Thyroid gland (tissue), 4 donors: ENCODE data around the gene COQ10A. TPM values are rescaled to one million over a fixed set of nuclear protein-coding genes. Genes with fewer than 3 reads are reported as not detected.

Source experiments
- DNase-seq, 2 donors: peaks; one replicate each; pipeline ENCODE4 v3.0.0-alpha.2; 2019
- H3K27ac ChIP-seq, 3 donors: fragments of 200-600 bp; sonication (generic); 1 replicate in 2 of 3; 2 replicates in 1 of 3; pipeline ENCODE4 v1.5.1; 2016 to 2019; ENCODE audit warnings: mild to moderate bottlenecking in 1 of 3, moderate library complexity in 1 of 3
- H3K27me3 ChIP-seq: fragments of 200-600 bp; sonication (generic); one replicate; pipeline ENCODE4 v1.5.1; 2019
- H3K36me3 ChIP-seq, 2 donors: fragments of 200-600 bp; sonication (generic); one replicate each; pipeline ENCODE4 v1.5.1; 2016 to 2019
- H3K4me1 ChIP-seq, 2 donors: fragments of 200-600 bp; sonication (generic); one replicate each; pipeline ENCODE4 v1.5.1; 2017 to 2019
- H3K4me3 ChIP-seq, 3 donors: fragments of 200-600 bp; sonication (generic); replicated peaks in 1 of 3; 1 replicate in 2 of 3; 2 replicates in 1 of 3; pipeline ENCODE4 v1.5.1; 2016; ENCODE audit warnings: mild to moderate bottlenecking in 1 of 3
- H3K9me3 ChIP-seq: fragments of 200-600 bp; sonication (generic); one replicate; pipeline ENCODE4 v1.5.1; 2017
- POLR2A ChIP-seq, 2 donors: fragments of 450-650 bp; IDR thresholded peaks; one replicate each; pipeline ENCODE4 v1.6.1; 2017; ENCODE audit warnings: antibody characterized with exemption in 2 of 2, mild to moderate bottlenecking in 2 of 2, moderate library complexity in 1 of 2
- WGBS, 2 donors: methylation state at CpG; one replicate each; pipeline ENCODE4 v1.1.5; 2017; 5-methylcytosine and 5-hydroxymethylcytosine counted together
- intact Hi-C: fragments of 100-400 bp; cut with DNase I; formaldehyde crosslinking; loops from one replicate; pipeline ENCODE4 v1.15.1; 2023
- total RNA-seq, 4 donors: library from RNA; depleted of rRNA; stranded (reverse); fragments of >200 nt; gene quantifications; one replicate each; pipeline ENCODE4 v1.2.3, GENCODE V29; 2016
- TF ChIP-seq, protein P1 (sequence below), 6 experiments: fragments of 200-600 bp in 3 of 6; fragments of 450-650 bp in 3 of 6; sonication (generic) in 3 of 6; IDR thresholded peaks; one replicate each; pipeline ENCODE4 v1.5.1; 2016 to 2019; ENCODE audit warnings: antibody characterized with exemption in 6 of 6, mild to moderate bottlenecking in 2 of 6, inconsistent platforms in 1 of 6, moderate library complexity in 1 of 6

Gene COQ10A
- 10 to 100 TPM; 11.3 to 28.7 (median 19.7) TPM for total RNA-seq

DNA sequence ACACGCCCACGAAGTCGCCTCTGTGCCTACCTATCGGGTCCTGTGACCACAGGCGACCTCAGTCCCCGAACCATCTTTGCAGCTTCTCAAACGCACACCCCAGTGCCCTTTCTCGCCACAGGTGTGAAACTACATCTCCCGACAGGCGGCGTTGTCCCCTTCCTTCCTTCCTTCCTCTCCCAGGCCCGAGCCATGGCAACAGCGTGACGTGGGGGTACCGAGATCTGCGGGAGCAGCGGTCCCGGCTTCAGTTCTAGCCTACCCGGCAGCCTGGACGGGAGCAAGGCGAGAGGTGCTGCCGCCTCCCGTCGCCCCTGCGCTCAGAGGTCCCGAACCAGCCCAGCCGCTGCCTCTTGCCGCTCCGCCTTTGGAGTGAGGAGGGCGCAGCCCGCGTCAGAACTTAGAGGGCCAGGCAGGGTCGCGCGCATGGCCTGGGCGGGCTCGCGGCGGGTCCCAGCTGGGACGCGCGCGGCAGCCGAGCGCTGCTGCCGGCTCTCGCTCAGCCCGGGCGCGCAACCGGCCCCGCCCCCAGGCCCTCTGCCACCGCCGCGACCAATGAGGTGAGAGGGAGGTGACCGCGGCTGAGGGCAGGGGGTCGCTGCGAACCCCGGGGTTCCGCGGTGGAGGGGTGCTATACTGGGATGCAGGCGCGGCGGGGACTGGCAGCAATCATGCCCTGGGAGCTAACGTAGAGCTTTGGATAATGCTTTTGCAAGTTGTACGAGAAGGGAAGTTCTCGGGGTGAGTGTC is at the start of gene COQ10A:
TSS of gene COQ10A (plus strand) at position 250 of the 750 bp plus-strand sequence. CDS start at position 427, 177 bp downstream.
- intact Hi-C loops: no loop called here
- Histone ChIP-seq H3K9me3 (no peaks in the 10 kb centered on the region), H3K27ac (peak within 1 kb of the TSS; percentile 86 to 91 (median 89)), H3K4me3 (peak within 1 kb of the TSS; percentile 8 to 69 (median 53)), H3K4me1 (peaks cover 4 to 13% of the 10 kb centered on the region in 2 donors), H3K27me3 (no peaks in the 10 kb centered on the region), H3K36me3 (peaks cover 5 to 7% of the 10 kb centered on the region in 2 donors)
- peak; percentile 91 to 94 for DNase-seq
- TF ChIP-seq, protein P1, sequence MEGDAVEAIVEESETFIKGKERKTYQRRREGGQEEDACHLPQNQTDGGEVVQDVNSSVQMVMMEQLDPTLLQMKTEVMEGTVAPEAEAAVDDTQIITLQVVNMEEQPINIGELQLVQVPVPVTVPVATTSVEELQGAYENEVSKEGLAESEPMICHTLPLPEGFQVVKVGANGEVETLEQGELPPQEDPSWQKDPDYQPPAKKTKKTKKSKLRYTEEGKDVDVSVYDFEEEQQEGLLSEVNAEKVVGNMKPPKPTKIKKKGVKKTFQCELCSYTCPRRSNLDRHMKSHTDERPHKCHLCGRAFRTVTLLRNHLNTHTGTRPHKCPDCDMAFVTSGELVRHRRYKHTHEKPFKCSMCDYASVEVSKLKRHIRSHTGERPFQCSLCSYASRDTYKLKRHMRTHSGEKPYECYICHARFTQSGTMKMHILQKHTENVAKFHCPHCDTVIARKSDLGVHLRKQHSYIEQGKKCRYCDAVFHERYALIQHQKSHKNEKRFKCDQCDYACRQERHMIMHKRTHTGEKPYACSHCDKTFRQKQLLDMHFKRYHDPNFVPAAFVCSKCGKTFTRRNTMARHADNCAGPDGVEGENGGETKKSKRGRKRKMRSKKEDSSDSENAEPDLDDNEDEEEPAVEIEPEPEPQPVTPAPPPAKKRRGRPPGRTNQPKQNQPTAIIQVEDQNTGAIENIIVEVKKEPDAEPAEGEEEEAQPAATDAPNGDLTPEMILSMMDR (IDR thresholded peaks at IDR 0.05): peak in 5 of 6 experiments; percentile 24 to 81 (median 74)
- peak; percentile 37 to 91 for TF ChIP-seq POLR2A (IDR thresholded peaks at IDR 0.05)
- 0 to 1% methylated on average over 21 to 52 of the region's 68 CpGs for WGBS, 2 donors

DNA sequence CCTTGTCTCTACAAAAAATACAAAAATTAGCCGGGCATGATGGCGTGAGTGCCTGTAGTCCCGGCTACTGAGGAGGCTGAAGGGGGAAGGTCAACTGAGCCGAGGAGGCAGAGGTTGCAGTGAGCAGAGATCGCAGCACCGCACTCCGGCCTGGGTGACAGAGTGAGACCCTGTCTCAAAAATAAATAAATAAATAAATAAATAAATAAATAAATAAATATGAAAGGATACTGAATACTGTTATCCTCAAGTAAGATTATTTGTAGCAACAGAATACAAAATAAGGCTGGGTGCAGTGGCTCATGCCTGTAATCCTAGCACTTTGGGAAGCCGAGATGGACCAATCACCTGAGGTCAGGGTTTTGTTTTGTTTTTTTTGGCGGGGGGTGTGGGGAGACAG is 46.9 kb upstream of the COQ10A start:
- no peak for DNase-seq
- no peaks in the 10 kb centered on the region for H3K9me3 ChIP-seq
- peaks cover 24 to 33% of the 10 kb centered on the region in 2 donors for H3K4me1 ChIP-seq
- intact Hi-C loops: loop anchor here (10.0 kb wide), 1 partner anchor 95 kb away; the partner anchor contains the start of gene ESYT1
- H3K27me3 ChIP-seq: no peaks in the 10 kb centered on the region
- TF ChIP-seq, protein P1 (IDR thresholded peaks at IDR 0.05): no peak
- no peak for TF ChIP-seq POLR2A (IDR thresholded peaks at IDR 0.05)
- 89 to 90% methylated on average over 9 of the region's 9 CpGs for WGBS, 2 donors
- H3K4me3 ChIP-seq: no peak overlapping the region
- peaks cover 5% of the 10 kb centered on the region in 2 donors for H3K36me3 ChIP-seq
- H3K27ac ChIP-seq: peak overlapping the region in 1 of 3 donors; percentile 92

DNA sequence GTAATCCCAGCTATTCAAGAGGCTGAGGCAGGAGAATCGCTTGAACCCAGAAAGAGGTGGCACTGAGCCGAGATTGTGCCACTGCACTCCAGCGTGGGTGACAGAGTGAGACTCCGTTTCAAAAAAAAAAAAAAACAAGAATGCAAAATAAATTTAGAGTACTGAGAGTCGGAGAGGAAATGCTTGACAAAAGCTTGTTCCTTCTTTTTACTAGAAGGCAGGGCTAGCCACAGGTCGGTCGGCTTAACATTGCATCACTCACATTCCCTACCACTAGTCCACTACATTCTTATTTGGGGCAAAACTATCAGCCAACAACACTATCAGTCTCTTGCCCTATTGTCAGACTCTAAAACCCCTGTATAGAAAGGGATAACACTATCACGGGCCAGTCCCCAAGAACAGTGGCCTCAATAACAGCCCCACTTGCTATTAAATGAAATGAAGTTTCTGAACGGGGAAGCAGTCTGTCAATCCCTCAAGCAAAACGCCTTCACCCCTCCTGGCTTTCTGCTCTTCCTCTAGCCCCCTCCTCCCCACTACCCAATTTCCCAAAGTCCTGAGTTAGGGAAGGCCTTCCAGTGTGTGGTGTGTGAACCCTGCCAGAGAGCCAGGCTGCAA is 46.0 kb upstream of the COQ10A start:
- DNase-seq: peak; percentile 47 to 66
- no peaks in the 10 kb centered on the region for H3K36me3 ChIP-seq
- peak overlapping the region; percentile 82 to 99 (median 92) for H3K27ac ChIP-seq
- no peaks in the 10 kb centered on the region for H3K9me3 ChIP-seq
- intact Hi-C loops: loop anchor here (10.0 kb wide), 1 partner anchor 96 kb away; the partner anchor contains the start of gene ESYT1
- 4 to 5% methylated on average over 10 of the region's 10 CpGs for whole genome bisulfite sequencing, 2 donors
- TF ChIP-seq, protein P1 (IDR thresholded peaks at IDR 0.05): no peak
- peak; percentile 1 to 3 for TF ChIP-seq POLR2A (IDR thresholded peaks at IDR 0.05)
- H3K4me1 ChIP-seq: peaks cover 27 to 36% of the 10 kb centered on the region in 2 donors
- H3K27me3 ChIP-seq: no peaks in the 10 kb centered on the region
- peak overlapping the region; percentile 61 to 68 (median 65) for H3K4me3 ChIP-seq

DNA sequence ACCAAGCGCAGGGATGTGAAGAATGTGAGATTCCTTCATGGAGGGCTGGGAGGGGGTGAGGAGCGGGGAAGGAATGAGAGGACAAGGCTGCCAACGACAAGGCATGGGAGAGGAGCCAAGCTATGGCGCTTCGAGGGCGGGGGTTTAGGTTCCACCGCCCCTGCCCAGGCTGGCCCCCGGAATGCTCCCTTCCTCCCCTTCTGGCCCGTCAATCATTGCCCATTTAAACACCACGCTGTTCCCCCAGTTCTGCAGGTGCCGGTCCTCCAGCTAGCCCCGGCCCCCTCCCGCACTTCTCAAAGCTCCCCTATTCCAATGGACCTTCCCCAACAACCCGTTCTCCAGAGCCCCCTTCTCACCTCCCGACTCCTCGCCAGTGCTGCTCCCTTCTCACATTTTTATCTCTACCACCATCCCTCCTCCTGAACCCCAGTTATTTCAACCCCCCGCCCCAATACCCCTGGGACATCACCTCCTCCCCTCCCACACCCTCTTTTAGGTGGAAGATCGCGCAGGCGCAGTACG is 45.4 kb upstream of the COQ10A start:
- TF ChIP-seq, protein P1 (IDR thresholded peaks at IDR 0.05): no peak
- TF ChIP-seq POLR2A (IDR thresholded peaks at IDR 0.05): no peak
- Histone ChIP-seq H3K4me3 (peak overlapping the region; percentile 61 to 68 (median 65)), H3K36me3 (no peaks in the 10 kb centered on the region), H3K27me3 (no peaks in the 10 kb centered on the region), H3K27ac (peak overlapping the region; percentile 82 to 99 (median 92)), H3K4me1 (peaks cover 27 to 36% of the 10 kb centered on the region in 2 donors), H3K9me3 (no peaks in the 10 kb centered on the region)
- WGBS, 2 donors: 1% methylated on average over 21 of the region's 21 CpGs
- intact Hi-C loops: loop anchor here (10.0 kb wide), 1 partner anchor 96 kb away; the partner anchor contains the start of gene ESYT1
- DNase-seq: peak; percentile 81 to 85
